GM18909 (cell line): Measurements from ENCODE around the gene CRY2.
A peak's percentile ranks its signal among the peaks of the same experiment; 100 is the strongest.

Experiments used
- ATAC-seq: cut with Tn5 transposase; IDR thresholded peaks from one replicate; pipeline ENCODE4 v1.9.1; 2021; ENCODE audit warnings: mild to moderate bottlenecking; ENCODE audit not compliant: unreplicated experiment, poor library complexity

The CRY2 gene

DNA sequence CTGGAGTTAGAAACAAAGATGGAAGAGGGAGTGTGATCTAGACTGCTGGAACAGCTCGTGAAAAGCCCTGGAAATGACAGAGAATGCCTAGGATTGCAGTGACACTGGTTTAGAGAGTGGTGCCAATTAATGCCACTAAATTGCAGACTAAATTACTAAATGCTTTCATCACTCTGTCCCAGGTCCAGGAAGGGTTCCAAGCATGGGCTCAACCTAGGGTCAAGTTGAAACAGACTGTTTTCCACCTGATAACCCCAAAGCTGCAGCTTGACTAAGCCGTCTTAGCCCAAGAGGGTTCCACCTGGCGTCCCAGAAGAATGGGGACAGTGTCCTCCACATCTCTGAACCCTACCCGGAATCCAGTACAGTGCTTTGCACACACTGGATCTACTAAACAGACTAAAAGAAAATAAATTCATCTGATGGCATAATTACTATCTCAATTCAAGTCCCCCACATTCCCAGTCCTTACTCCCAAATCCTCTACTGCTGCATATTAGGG lies 1.1 kb upstream of the CRY2 start:
- no peak for ATAC-seq

DNA sequence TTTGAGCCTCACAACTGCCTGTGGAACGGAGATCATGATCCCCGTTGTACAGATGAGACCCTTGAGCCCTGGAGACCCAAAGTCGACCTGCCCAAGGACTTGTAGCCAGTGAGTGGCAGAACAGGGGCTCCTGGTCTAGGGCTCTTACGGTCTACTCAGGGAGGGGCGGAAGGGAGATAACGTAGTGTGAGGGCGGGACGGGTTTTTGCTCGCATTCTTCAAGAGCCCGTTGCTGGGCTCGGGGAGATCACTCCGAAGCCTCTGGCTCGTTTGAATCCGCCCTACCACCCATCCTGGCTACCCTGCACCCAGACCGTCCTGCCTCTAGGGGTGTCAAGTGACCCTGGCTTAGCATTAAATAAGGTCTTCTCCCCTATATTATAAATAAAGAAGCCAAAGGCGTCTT lies 639 bp downstream of the CRY2 start:
- peak; percentile 2 for ATAC-seq

DNA sequence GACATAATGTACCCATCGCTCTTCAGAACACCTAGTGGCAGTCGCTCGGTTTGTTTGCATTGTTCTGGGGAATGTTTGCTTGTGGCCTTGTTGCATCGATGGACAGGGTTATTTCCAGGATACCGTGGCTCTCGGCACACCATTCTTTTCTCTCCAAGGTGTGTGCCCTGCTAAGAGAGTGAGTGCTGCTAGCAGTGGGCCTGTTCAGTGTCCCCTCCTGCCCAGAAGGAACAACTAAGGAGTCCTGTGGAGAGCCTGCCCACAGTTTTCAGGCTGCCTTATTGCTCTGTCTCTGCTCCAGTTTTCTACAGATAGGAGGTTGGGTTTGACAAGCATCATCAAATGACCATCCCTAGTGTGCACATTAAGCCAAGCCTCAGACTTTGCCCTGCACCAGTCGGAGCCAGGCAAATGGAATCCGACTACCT lies 1.4 kb downstream of the CRY2 start:
- ATAC-seq = no peak

DNA sequence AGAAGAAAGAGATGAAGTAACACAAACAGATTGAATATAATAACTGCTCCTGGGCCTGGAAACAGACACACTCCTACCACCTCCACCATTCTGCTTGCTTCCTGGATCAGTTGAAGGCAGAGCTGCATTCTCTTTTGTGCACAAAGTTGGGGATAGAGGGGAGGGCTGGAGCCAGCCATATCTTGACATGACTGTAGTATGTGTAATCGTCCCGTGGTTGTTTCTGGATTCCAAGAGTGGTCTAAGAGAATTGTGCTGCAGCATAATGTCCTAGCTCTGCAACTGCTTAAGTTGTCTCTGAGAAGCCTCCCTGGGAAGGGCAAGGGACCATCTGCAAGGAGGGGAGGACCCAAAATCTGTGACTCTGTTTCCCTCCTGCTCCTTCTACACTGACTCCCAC lies 3.2 kb downstream of the CRY2 start:
- no peak for ATAC-seq

DNA sequence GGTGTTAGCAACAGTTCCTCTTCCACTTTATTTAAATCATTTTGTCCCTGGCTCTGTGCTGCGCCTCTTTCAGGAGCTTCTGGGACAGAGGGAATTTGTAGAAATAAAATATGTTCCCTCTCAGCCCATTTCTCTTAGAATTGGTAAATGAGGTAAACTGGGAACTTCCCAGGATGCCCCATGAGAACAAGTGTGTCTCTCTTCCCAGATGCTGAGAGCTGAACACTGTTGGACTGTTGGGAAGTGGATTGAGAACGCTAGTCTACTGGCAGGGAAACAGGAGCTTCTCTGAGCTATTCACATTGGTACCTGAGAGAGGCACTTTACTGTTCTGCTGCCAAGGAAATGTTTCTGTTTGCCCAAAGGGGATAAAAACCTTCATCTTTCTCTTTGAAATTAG lies 4.0 kb downstream of the CRY2 start:
- ATAC-seq = no peak

DNA sequence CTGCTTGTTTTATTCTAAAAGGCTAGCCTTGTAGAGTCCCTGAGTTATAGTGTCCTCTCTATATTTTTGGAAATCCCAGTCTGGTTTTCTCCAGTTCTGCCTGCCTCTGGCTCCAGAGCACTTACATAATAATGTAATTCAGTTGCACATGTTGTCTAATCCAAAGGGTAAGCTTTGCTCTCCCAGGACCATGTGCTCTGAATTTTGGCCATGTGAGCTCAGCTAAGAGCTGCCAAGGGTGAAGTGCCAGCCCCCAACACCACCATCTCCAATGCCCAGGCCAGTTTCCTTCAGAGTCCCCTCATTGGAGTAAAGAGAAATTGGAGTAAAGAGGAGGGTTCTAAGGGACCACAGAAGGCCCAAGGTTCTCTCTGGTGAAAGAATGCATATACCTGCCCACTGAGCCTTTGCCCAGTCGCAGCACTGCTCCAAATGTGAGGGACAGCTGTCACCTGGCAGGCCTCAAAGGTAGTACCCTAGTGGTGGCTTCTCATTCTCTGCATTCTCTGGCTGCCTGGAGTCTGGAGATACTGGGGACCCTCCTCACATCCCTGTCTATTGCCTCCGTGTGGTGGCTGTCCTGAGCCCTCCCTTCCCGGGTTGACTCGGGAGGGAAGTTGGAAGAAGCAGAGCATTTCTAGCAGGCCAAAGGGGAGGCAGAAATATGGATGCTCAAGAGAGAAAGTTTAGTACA lies 4.9 kb downstream of the CRY2 start:
- peak; percentile 24 for ATAC-seq

DNA sequence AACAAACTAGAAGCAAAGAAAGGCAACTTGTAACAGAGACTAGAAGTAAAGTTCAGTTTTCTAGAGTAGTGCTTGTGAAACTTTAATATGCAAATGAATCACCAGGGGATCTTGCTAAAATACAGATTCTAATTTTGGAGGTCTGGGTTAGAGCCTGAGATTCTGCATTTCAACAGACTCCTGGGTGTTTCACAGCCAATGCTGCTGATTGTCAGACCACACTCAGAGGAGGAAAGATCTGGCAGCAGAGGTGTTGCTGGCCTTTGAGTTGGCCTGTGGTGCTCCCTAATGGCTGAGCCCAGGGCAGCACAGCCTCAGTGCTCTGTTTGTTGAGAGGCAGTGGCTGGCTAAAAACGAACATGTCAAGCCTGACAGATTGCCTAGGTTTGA lies 5.4 kb downstream of the CRY2 start:
- ATAC-seq = peak; percentile 54

DNA sequence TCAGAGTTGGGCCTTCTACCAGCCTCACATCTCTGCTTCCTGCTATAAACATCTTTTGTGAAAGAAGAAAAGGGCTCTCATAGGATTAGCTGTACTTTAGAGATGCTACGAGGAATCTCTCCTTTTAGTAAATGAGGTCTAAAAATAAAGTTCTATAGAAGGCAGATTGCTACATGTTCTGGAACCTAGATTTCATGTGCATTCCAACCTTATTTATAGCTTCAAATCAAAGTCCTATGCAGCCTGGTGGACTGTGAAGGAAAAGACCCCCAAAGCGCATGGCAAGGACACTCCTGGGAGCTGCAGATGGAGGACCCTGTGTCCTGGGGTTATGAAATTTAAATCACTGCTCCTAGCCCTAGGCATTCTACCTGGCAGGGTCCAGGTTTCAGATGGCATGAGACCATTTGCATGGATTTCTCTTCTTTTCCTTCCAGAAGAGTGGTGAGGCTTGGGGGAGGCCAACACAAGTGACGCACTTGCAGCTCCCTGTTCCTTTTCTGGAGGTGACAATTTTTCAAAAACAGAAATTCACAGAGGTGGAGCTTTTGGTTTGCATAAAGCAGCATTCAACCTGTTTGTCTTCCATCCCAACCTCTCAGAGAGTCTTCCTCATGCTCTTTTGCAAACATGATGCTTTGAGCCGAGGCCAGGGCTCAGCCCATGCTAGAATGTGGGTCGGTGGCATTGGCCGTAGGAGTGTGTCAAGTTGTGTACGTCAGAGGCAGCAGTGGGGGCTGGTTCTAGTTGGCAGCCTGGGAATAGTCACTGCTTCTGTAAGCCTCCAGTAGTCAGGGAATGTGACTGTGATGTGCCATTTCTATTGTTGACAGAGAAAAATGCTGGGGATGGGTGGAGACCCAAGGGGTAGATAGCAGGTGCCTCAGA lies 6.3 kb downstream of the CRY2 start:
- ATAC-seq = no peak

DNA sequence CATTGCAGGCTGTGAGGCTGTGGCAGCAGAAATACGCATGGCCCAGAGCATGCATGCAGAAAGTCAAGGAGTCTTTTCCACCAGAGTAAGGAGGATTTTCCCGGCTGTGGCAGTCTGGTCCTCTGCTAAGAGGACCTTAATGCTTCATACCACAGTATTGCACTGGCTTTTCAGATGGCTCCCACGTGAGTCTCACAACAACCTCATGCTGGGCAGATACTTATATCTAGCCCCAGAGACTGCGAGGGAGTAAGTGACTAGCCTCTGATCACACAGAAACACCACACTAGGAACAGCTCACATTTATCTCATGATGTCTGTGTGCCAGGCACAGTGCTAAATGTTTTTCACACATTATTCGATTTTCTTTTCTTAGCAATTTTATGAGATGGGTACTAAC lies 8.0 kb downstream of the CRY2 start:
- ATAC-seq = no peak

DNA sequence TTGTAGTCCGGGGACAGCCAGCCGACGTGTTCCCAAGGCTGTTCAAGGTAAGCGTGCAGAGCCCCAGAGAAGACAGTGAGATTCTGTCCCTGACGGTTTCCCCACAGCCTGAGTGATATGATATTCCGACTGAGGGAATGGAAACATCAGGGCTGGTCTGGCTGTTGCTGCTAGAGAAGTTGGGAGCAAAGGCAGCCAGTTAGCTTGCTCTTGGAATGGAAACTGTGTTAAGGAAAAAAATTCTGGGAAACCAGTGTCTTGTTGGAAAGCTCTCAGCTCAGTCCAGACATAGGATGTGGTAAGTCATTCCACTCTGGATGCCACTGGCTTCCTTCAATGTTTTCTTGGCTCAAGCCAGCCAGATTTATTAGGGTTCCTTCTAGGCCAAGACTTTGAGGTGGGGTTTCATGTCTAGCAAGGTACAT lies 8.8 kb downstream of the CRY2 start:
- no peak for ATAC-seq

DNA sequence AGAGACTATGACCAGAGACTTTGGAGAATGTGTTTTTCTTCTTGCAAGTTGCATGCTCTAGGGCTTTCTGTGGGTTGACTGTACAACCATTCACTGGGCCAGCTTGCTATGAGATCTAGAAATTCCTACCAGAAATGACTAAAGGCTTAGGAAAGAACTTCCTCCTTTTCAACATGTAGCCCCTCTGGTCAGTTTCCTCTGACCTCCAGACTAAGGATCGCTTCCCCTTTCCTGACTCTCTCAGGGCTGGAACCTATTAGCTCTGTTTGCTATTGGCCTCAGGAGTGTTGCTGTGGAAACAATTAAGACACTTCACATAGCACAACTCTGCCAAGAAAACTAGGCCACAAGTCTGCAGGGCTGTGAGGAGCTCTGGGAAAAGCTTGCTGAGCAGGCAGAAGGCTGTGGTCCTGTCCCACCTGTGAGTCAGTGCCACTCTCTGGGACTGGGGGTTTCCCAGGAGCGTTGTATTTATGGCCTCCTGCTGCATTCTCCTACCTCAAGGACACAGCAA lies 10.7 kb downstream of the CRY2 start:
- no peak for ATAC-seq

DNA sequence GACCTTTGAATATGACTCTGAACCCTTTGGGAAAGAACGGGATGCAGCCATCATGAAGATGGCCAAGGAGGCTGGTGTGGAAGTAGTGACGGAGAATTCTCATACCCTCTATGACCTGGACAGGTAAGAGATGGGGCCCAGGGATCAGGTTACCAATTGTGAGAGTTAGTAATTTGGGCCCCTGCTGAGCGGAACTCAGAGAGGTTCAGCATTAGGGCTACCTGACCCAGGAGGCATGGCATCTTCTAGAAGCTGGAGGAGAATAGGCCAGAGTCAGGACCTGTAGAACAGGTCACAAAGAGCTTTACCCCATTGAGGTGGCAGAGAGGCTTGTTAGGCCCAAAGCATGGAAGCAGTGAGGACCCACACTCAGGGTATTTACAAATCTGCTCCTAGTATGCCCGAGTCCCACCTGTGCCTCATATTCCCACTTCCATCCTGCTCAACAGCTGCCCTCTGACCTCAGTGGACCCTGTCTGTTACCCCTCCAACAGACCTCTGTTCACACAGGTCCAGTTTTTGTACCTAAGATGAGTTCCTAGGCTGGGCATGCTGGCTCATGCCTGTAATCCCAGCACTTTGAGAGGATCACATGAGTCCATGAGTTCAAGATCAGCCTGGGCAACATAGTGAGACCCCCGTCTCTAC lies 11.6 kb downstream of the CRY2 start:
- no peak for ATAC-seq

DNA sequence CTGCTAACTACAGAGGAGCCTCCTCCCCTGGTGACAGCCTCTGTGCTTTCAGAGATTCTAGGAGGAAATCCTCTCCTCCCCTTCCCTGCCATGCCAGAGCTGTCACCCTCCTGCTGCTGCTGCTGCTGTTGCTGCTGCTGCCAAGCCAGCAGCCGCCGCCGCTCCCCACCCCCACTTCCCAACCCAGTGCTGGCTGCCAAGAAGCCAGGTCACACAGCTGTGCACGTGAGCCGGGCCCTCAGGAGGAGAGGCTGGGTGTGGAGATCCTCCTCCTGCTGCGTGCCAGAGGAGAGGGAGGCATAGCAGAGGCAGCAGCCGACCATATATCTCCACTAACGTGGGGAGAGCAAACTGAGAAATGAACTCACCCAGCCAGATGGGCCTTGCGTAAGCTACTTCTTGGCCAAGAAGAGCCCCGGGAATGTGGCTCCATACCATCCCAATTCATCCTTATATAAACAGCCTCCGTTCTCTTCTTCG lies 12.4 kb downstream of the CRY2 start:
- no peak for ATAC-seq

DNA sequence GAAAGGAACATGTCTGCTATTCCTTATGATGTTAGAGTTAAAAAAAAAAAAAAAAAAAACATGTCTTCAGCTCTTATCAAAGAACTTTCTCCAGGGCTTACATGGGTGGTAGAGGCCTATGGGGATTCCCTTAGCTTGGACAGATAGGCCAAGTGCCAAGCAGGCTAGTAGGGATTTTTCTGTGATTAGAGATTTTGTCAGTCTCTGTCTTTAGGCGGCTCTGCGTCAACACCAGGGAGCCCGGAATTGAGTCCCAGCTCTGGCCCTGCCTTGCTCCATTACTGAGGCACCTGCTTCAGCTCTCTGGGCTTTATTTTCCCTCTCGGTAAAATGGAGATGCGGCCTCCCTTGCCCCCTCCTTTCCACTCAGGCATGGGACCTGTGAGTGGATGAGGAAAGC lies 13.1 kb downstream of the CRY2 start:
- ATAC-seq = no peak

DNA sequence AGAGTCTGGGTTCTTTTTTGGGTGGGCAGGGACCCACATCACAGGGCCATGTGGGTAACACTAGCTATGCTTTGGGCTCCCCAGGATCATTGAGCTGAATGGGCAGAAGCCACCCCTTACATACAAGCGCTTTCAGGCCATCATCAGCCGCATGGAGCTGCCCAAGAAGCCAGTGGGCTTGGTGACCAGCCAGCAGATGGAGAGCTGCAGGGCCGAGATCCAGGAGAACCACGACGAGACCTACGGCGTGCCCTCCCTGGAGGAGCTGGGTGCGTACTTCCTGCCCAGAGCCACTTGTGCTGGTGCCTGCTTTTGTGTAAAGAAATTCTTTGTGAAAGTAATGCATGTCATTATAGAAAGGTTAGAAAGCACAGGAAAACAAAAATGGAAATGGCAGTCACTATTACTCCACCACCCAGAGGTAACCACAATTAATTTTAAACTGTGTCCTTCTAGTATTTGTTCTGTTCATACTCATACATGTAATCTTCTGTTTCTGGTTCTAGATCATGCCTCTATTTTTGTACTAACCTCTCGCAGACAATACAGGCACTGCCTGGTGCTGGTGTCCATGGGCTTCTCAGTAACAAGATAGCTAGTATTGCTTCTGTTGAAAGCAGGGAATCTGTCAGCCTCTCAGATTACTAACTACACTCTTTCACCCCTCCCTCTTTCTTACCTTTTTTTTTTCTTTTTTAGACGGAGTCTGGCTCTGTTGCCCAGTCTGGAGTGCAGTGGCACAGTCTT lies 13.7 kb downstream of the CRY2 start:
- no peak for ATAC-seq

DNA sequence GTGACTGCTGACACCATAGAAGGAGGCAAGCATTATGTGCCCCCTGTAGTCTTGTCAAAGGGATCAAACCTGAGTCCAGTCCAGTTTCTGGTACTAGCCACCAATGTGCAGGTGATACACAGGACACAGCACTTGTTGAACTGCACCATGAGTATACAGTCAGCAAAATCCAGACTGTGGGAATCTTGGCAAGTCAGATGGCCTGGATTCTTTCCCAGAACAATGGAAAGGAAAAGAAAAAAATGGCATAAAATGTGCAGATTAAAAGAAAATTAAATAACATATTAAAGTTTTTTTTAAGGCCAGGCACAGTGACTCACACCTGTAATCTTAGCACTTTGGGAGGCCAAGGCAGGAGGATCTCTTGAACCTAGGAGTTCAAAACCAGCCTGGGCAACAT lies 16.8 kb downstream of the CRY2 start:
- no peak for ATAC-seq

DNA sequence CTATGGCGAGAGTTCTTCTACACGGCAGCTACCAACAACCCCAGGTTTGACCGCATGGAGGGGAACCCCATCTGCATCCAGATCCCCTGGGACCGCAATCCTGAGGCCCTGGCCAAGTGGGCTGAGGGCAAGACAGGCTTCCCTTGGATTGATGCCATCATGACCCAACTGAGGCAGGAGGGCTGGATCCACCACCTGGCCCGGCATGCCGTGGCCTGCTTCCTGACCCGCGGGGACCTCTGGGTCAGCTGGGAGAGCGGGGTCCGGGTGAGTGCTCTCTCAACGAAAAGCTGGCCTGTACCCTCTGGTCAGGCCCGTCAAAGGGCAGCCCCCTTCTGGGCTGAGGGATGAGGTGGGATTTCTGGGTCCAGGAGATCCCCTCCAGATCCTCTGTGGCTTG lies 22.3 kb downstream of the CRY2 start:
- no peak for ATAC-seq

DNA sequence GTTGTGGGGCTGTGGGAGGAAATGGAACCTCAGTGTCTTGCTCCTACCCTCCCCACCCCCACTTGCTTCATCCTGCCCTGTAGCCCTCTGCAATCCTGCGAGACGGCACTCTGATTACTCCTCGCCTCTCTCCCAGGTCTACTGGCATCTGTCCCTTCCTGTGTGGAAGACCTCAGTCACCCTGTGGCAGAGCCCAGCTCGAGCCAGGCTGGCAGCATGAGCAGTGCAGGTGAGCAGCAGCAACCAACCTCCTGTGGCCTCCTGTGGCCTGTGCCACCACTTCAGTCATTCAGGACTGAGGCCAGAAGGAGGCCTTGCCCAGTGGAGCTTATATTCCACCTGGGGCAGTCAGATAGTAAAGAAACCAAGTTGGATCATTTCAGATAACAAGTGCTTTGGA lies 23.4 kb downstream of the CRY2 start:
- ATAC-seq = no peak

DNA sequence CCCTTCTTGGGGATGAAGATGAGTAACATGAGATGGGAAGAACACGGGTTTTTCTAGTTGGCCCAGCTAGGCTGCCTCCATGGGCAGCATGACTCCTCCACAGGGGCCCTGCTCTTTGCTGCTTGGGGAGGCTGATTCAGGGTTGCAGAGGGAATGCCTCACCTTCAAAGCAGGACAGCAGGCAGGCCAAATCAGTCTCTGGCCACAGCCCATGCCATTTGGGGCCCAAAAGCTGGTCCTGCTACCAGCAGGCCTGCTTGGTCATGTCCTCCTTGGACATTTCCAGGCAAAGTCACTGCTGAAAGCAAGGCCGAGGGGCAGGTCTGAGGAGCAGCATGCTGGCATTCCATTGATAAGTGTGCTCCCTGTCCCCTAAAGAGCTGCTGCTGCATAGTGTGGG lies 24.4 kb downstream of the CRY2 start:
- ATAC-seq = no peak
